ENCODE results near the gene ZBTB4. TPM values are rescaled to one million over a fixed set of nuclear protein-coding genes. Genes with fewer than 3 reads are reported as not detected.

ZBTB4 gene
- total RNA-seq, 1 experiment from 2014 or later = 15.5 TPM

DNA sequence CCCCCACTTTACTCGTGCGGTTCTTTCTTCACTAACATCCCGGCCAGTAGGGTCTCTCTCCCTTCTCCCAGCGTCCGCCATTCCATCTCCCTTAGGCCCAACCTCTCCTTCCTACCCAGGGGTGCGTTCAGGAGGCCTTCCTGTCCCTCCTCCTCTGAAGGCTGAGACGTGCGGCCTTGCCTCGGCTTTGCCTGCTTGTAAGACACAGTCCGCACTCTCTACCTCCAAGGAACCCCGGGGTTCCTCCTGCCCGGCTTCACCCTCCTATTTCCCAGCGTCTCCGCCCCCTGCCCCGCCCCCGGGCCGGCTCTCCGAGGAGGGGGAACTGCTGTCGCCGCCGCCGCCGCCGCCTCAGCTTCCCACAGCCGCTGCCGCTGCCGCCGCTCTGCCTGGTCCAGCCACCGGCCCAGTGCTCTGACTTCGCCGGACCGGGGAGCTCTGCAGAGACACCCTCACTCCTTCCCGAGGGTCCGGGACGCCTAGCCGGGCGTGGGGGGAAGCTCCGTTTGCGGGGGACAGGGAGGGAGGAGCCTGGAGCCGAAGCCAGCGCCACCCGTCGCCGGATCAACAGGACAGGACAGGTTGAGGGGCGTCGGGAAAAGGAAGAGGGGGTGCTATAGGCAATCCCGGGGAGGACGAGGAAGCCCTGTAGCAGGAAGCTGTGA lies 41.3 kb downstream of the ZBTB4 start:
- H3K9me3 Mint-ChIP-seq (ENCODE audit: unreplicated experiment) = no peaks in the 10 kb centered on the region
- TF ChIP-seq, protein P1, sequence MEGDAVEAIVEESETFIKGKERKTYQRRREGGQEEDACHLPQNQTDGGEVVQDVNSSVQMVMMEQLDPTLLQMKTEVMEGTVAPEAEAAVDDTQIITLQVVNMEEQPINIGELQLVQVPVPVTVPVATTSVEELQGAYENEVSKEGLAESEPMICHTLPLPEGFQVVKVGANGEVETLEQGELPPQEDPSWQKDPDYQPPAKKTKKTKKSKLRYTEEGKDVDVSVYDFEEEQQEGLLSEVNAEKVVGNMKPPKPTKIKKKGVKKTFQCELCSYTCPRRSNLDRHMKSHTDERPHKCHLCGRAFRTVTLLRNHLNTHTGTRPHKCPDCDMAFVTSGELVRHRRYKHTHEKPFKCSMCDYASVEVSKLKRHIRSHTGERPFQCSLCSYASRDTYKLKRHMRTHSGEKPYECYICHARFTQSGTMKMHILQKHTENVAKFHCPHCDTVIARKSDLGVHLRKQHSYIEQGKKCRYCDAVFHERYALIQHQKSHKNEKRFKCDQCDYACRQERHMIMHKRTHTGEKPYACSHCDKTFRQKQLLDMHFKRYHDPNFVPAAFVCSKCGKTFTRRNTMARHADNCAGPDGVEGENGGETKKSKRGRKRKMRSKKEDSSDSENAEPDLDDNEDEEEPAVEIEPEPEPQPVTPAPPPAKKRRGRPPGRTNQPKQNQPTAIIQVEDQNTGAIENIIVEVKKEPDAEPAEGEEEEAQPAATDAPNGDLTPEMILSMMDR (IDR thresholded peaks at IDR 0.05; ENCODE audit: insufficient read depth in 1 of 2, low read depth in 1 of 2, low read length in 1 of 2, severe bottlenecking in 1 of 2, unreplicated experiment in 1 of 2) = no peak
- ChIA-PET POLR2A (interaction anchor here (0.5 kb wide), 1 partner anchor 46 kb away, joined by 4 read pairs; no protein-coding TSS in a partner anchor), CTCF (interaction anchor here (0.6 kb wide), 1 partner anchor 78 kb away, joined by 3 read pairs; no protein-coding TSS in a partner anchor)
- Histone ChIP-seq H3K4me3 (ENCODE audit: low read depth, low read length) (no peak overlapping the region), H3K27me3 (replicated peaks; ENCODE audit: control insufficient read depth, insufficient read depth, low read length) (no peaks in the 10 kb centered on the region), H3K36me3 (ENCODE audit: control insufficient read depth, insufficient read depth, low read length) (no peaks in the 10 kb centered on the region), H3K9me3 (no peaks in the 10 kb centered on the region), H3K4me1 (no peaks in the 10 kb centered on the region)
- no peak overlapping the region for H3K27ac Mint-ChIP-seq (ENCODE audit: unreplicated experiment)
- intact Hi-C loops (cut with micrococcal nuclease; ENCODE audit: unreplicated experiment) = loop anchor here (1.0 to 5.0 kb wide), 3 partner anchors 45 to 249 kb away; partner anchors contain the start of genes TMEM95, TP53 and WRAP53
- no peaks in the 10 kb centered on the region for H3K27me3 Mint-ChIP-seq (ENCODE audit: insufficient read depth, unreplicated experiment)
- peaks cover 6% of the 10 kb centered on the region for H3K4me1 Mint-ChIP-seq (ENCODE audit: low read depth, unreplicated experiment)
- H3K36me3 Mint-ChIP-seq (ENCODE audit: insufficient read depth, unreplicated experiment) = peaks cover 23% of the 10 kb centered on the region
- H3K4me3 Mint-ChIP-seq (ENCODE audit: unreplicated experiment) = peak overlapping the region; percentile 89
- no peak for DNase-seq
- BruUV-seq (replicated peaks) = no TSS peak

DNA sequence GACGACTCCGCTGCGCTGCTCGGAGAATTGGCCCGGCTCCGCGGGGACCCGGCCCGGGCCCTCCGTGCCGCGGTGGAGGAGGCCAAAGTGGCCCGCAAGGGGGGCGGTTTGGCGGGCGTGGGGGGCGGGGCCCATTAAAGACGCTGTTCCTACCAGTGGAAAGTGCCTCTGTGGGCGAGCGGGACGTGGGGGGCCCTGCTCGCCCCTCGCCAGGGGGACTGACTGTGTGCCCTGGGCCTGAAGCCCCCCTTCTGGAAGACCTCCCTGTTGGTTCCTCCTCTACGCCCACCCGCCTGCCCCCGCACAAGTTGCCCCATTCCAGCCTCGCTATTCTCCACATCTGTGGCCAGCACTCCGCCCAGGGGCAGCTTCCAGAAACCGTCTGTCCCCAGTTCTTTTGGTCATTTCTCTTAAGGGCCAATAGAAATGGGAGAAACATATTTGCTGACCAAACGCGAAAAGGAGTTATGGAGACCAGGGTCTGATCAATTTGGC lies 42.0 kb downstream of the ZBTB4 start:
- Histone ChIP-seq H3K4me1 (no peaks in the 10 kb centered on the region), H3K4me3 (ENCODE audit: low read depth, low read length) (peak overlapping the region; percentile 28), H3K27me3 (replicated peaks; ENCODE audit: control insufficient read depth, insufficient read depth, low read length) (no peaks in the 10 kb centered on the region), H3K9me3 (no peaks in the 10 kb centered on the region), H3K36me3 (ENCODE audit: control insufficient read depth, insufficient read depth, low read length) (no peaks in the 10 kb centered on the region)
- no peak for DNase-seq
- peaks cover 6% of the 10 kb centered on the region for H3K4me1 Mint-ChIP-seq (ENCODE audit: low read depth, unreplicated experiment)
- no peaks in the 10 kb centered on the region for H3K27me3 Mint-ChIP-seq (ENCODE audit: insufficient read depth, unreplicated experiment)
- ChIA-PET CTCF (interaction anchor here (0.6 to 2.9 kb wide), 10 partner anchors 18 to 123 kb away, joined by 3 to 21 read pairs (median 4); partner anchors contain the start of genes TMEM256, TNFSF13 and ZBTB4), POLR2A (interaction anchor here (0.5 to 2.9 kb wide), 3 partner anchors 27 to 47 kb away, joined by 3 to 38 read pairs (median 4); partner anchors contain the start of genes POLR2A and TMEM256)
- H3K9me3 Mint-ChIP-seq (ENCODE audit: unreplicated experiment) = no peaks in the 10 kb centered on the region
- BruUV-seq (replicated peaks) = no TSS peak
- peak overlapping the region; percentile 95 for H3K27ac Mint-ChIP-seq (ENCODE audit: unreplicated experiment)
- peak overlapping the region; percentile 81 for H3K4me3 Mint-ChIP-seq (ENCODE audit: unreplicated experiment)
- intact Hi-C loops (cut with micrococcal nuclease; ENCODE audit: unreplicated experiment) = loop anchor here (1.0 to 5.0 kb wide), 3 partner anchors 46 to 250 kb away; partner anchors contain the start of genes TMEM95, TP53 and WRAP53
- TF ChIP-seq, protein P1 (IDR thresholded peaks at IDR 0.05; ENCODE audit: insufficient read depth in 1 of 2, low read depth in 1 of 2, low read length in 1 of 2, severe bottlenecking in 1 of 2, unreplicated experiment in 1 of 2) = no peak
- peaks cover 23% of the 10 kb centered on the region for H3K36me3 Mint-ChIP-seq (ENCODE audit: insufficient read depth, unreplicated experiment)

DNA sequence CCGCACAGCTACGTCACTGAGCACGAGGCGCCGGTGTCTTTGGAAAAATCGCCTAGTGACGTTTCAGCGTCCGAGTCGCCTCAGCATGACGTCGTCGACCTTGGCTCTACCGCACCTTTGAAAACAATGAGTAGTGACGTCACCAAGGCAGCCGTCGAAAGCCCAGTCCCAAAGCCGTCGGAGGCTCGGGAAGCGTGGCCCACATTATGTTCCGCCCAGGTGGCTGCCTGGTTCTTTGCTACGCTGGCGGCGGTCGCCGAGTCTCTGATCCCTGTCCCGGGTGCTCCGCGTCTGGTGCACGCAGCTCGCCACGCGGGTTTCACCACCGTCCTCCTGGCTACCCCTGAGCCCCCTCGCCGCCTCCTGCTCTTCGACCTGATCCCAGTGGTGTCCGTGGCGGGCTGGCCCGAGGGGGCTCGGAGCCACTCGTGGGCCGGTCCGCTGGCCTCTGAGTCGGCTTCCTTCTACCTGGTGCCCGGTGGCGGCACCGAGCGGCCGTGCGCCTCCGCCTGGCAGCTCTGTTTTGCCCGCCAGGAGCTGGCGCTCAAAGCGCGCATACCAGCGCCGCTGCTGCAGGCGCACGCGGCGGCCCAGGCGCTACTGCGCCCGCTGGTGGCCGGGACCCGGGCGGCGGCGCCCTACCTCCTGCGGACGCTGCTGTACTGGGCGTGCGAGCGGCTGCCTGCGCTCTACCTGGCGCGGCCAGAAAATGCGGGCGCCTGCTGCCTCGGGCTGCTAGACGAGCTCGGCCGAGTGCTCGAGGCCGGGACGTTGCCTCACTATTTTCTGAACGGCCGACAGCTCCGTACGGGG lies 42.7 kb downstream of the ZBTB4 start:
- intact Hi-C loops (cut with micrococcal nuclease; ENCODE audit: unreplicated experiment) = loop anchor here (1.0 to 5.0 kb wide), 3 partner anchors 47 to 251 kb away; partner anchors contain the start of genes TMEM95, TP53 and WRAP53
- Mint-ChIP-seq H3K9me3 (ENCODE audit: unreplicated experiment) (no peaks in the 10 kb centered on the region), H3K27me3 (ENCODE audit: insufficient read depth, unreplicated experiment) (no peaks in the 10 kb centered on the region), H3K27ac (ENCODE audit: unreplicated experiment) (peak overlapping the region; percentile 95), H3K4me1 (ENCODE audit: low read depth, unreplicated experiment) (peaks cover 6% of the 10 kb centered on the region), H3K4me3 (ENCODE audit: unreplicated experiment) (peak overlapping the region; percentile 81), H3K36me3 (ENCODE audit: insufficient read depth, unreplicated experiment) (peaks cover 23% of the 10 kb centered on the region)
- BruUV-seq (replicated peaks) = no TSS peak
- Histone ChIP-seq H3K27me3 (replicated peaks; ENCODE audit: control insufficient read depth, insufficient read depth, low read length) (no peaks in the 10 kb centered on the region), H3K4me3 (ENCODE audit: low read depth, low read length) (peak overlapping the region; percentile 55), H3K36me3 (ENCODE audit: control insufficient read depth, insufficient read depth, low read length) (no peaks in the 10 kb centered on the region), H3K9me3 (no peaks in the 10 kb centered on the region), H3K4me1 (no peaks in the 10 kb centered on the region)
- POLR2A ChIA-PET = interaction anchor here (0.5 to 2.9 kb wide), 5 partner anchors 28 to 47 kb away, joined by 3 to 38 read pairs (median 4); partner anchors contain the start of genes POLR2A, TMEM256 and ZBTB4
- DNase-seq = peak; percentile 74 to 86
- TF ChIP-seq, protein P1 (IDR thresholded peaks at IDR 0.05; ENCODE audit: insufficient read depth in 1 of 2, low read depth in 1 of 2, low read length in 1 of 2, severe bottlenecking in 1 of 2, unreplicated experiment in 1 of 2) = peak; percentile 45 to 48
- CTCF ChIA-PET = interaction anchor here (0.6 to 2.9 kb wide), 12 partner anchors 15 to 124 kb away, joined by 3 to 21 read pairs (median 3); partner anchors contain the start of genes TMEM256, TNFSF13 and ZBTB4
